SK-N-SH (cell line): Measurements from ENCODE around the gene EVI2B. TPM values are rescaled to one million over a fixed set of nuclear protein-coding genes. Genes with fewer than 3 reads are reported as not detected.

Source experiments
- CTCF ChIA-PET: fragments of 300-600, 350-600 bp; formaldehyde crosslinking; extraction: SDS; loops from one replicate; lab custom pipeline; 2021; lab: Yijun Ruan, JAX
- POLR2A ChIA-PET: fragments of 350-600 bp; sonication (Branson Sonifier 250); formaldehyde crosslinking; extraction: SDS; loops from one replicate; lab custom pipeline; 2020; ENCODE audit warnings: antibody characterized with exemption, inconsistent platforms; lab: Yijun Ruan, JAX
- DNase-seq: peaks from one replicate; pipeline ENCODE4 v3.0.0; 2012
- H2AFZ ChIP-seq: fragments of 200-600 bp; sonication (generic); 2 replicates; pipeline ENCODE4 v1.8.1; 2016; ENCODE audit warnings: antibody characterized with exemption, mild to moderate bottlenecking, low read depth
- H3F3A ChIP-seq: fragments of 200-600 bp; sonication (generic); replicated peaks from 2 replicates; pipeline ENCODE3; 2016; ENCODE audit warnings: antibody characterized with exemption, mild to moderate bottlenecking; ENCODE audit not compliant: insufficient read depth
- H3K27ac ChIP-seq, 2 experiments: fragments of 200-500 bp in 1 of 2; fragments of 200-600 bp in 1 of 2; sonication (Bioruptor generic) in 1 of 2; sonication (generic), shearing (Covaris generic) in 1 of 2; 2 replicates each; pipeline versions ENCODE4 v1.5.1 to v1.6.1; 2014 to 2016; ENCODE audit warnings: low read depth in 2 of 2, inconsistent platforms in 1 of 2, low read length in 1 of 2, mild to moderate bottlenecking in 1 of 2, mixed read lengths in 1 of 2
- H3K27me3 ChIP-seq: fragments of 200-600 bp; sonication (generic), shearing (Covaris generic); 2 replicates; pipeline ENCODE4 v1.6.1; 2016; ENCODE audit warnings: mixed run types; ENCODE audit not compliant: insufficient read depth
- H3K36me3 ChIP-seq, 2 experiments: fragments of 200-500 bp in 1 of 2; fragments of 200-600 bp in 1 of 2; sonication (Bioruptor generic) in 1 of 2; sonication (generic) in 1 of 2; replicated peaks in 1 of 2; 2 replicates each; pipeline versions ENCODE3 to v1.5.1; 2014 to 2016; ENCODE audit warnings: low read length in 1 of 2, mild to moderate bottlenecking in 1 of 2; ENCODE audit not compliant: insufficient read depth in 2 of 2, control insufficient read depth in 1 of 2
- H3K4me1 ChIP-seq, 2 experiments: fragments of 200-500 bp in 1 of 2; fragments of 200-600 bp in 1 of 2; sonication (Bioruptor generic) in 1 of 2; sonication (generic), shearing (Covaris generic) in 1 of 2; 2 replicates each; pipeline versions ENCODE4 v1.5.1 to v1.6.1; 2014 to 2016; ENCODE audit warnings: low read depth in 1 of 2, low read length in 1 of 2, mixed run types in 1 of 2; ENCODE audit not compliant: insufficient read depth in 2 of 2, control insufficient read depth in 1 of 2
- H3K4me2 ChIP-seq: fragments of 200-600 bp; sonication (generic), shearing (Covaris generic); 2 replicates; pipeline ENCODE4 v1.6.1; 2017; ENCODE audit warnings: mixed run types
- H3K4me3 ChIP-seq, 2 experiments: fragments of 200-500 bp in 1 of 2; fragments of 200-600 bp in 1 of 2; sonication (Bioruptor generic) in 1 of 2; sonication (generic), shearing (Covaris generic) in 1 of 2; 2 replicates each; pipeline versions ENCODE4 v1.5.1 to v1.8.1; 2014 to 2016; ENCODE audit warnings: low read depth in 2 of 2, inconsistent platforms in 1 of 2, low read length in 1 of 2, mild to moderate bottlenecking in 1 of 2, mixed read lengths in 1 of 2, moderate library complexity in 1 of 2
- H3K79me2 ChIP-seq: fragments of 200-600 bp; sonication (generic); 2 replicates; pipeline ENCODE4 v1.8.1; 2017; ENCODE audit warnings: mild to moderate bottlenecking; ENCODE audit not compliant: insufficient read depth
- H3K9ac ChIP-seq: fragments of 200-600 bp; sonication (generic); 2 replicates; pipeline ENCODE4 v1.6.1; 2017; ENCODE audit warnings: mixed run types
- H3K9me2 ChIP-seq: fragments of 200-600 bp; sonication (generic); 2 replicates; pipeline ENCODE4 v1.6.1; 2017; ENCODE audit warnings: mixed run types
- H3K9me3 ChIP-seq: fragments of 200-600 bp; sonication (generic); 2 replicates; pipeline ENCODE4 v1.6.1; 2017; ENCODE audit warnings: mixed run types, mild to moderate bottlenecking, moderate library complexity
- H4K20me1 ChIP-seq: fragments of 200-600 bp; sonication (generic); 2 replicates; pipeline ENCODE4 v1.6.1; 2017; ENCODE audit warnings: mild to moderate bottlenecking, mixed run types; ENCODE audit not compliant: insufficient read depth
- ELF1 ChIP-seq: IDR thresholded peaks from 2 replicates; pipeline ENCODE4 v1.4.0; 2012
- EP300 ChIP-seq, 2 experiments: IDR thresholded peaks; 2 replicates each; pipeline versions ENCODE4 v1.4.0 to v1.6.1; 2012; ENCODE audit warnings: borderline replicate concordance in 1 of 2, low read depth in 1 of 2, low read length in 1 of 2
- FOSL2 ChIP-seq: IDR thresholded peaks from 2 replicates; pipeline ENCODE4 v1.4.0; 2012; ENCODE audit warnings: low read depth, mild to moderate bottlenecking, moderate library complexity, borderline replicate concordance
- GATA2 ChIP-seq: sonication (generic); formaldehyde crosslinking; IDR thresholded peaks from 2 replicates; pipeline ENCODE4 v1.5.0; 2020; ENCODE audit warnings: mild to moderate bottlenecking, missing genetic modification reagents
- IRF3 ChIP-seq: fragments of 150-350 bp; IDR thresholded peaks from 2 replicates; pipeline ENCODE4 v1.6.1; 2016; ENCODE audit warnings: mild to moderate bottlenecking, low read depth, low read length
- MAX ChIP-seq: IDR thresholded peaks from 2 replicates; pipeline ENCODE4 v1.4.0; 2012; ENCODE audit warnings: low read depth
- NFIC ChIP-seq: IDR thresholded peaks from 2 replicates; pipeline ENCODE4 v1.4.0; 2012; ENCODE audit warnings: borderline replicate concordance
- PBX3 ChIP-seq: IDR thresholded peaks from 2 replicates; pipeline ENCODE4; 2012
- POLR2AphosphoS5 ChIP-seq: IDR thresholded peaks from 2 replicates; pipeline ENCODE4 v1.6.1; 2012; ENCODE audit warnings: low read depth, low read length
- RCOR1 ChIP-seq: fragments of 150-350 bp; IDR thresholded peaks from 2 replicates; pipeline ENCODE4 v1.6.1; 2017; ENCODE audit warnings: antibody characterized with exemption, low read length
- REST ChIP-seq: IDR thresholded peaks from 2 replicates; pipeline ENCODE4 v1.6.1; 2012; ENCODE audit warnings: mild to moderate bottlenecking, low read depth, low read length, moderate library complexity
- SIN3A ChIP-seq: IDR thresholded peaks from 2 replicates; pipeline ENCODE4 v1.6.1; 2012; ENCODE audit warnings: low read depth, mild to moderate bottlenecking, low read length, moderate library complexity, borderline replicate concordance
- SMC3 ChIP-seq: IDR thresholded peaks from 2 replicates; pipeline ENCODE4 v1.6.1; 2012; ENCODE audit warnings: low read depth, low read length, improper control_type of control experiment
- TAF1 ChIP-seq: IDR thresholded peaks from 2 replicates; pipeline ENCODE4 v1.6.1; 2012; ENCODE audit warnings: low read depth, mild to moderate bottlenecking, low read length, moderate library complexity, borderline replicate concordance
- TCF12 ChIP-seq: IDR thresholded peaks from 2 replicates; pipeline ENCODE4 v1.4.0; 2012
- WGBS: methylation state at CpG from one replicate; pipeline ENCODE4 v1.1.6; 2017; ENCODE audit warnings: low lambda C conversion rate; 5-methylcytosine and 5-hydroxymethylcytosine counted together
- polyA plus RNA-seq, 3 experiments: library from polyadenylated mRNA; depleted of rRNA; stranded (reverse); fragments of >200 nt; gene quantifications; 2 replicates each; pipeline ENCODE4 v1.2.3, GENCODE V29; 2012

Gene EVI2B
- polyA plus RNA-seq, 1 of the 3 experiments (the other 2 are of a cell fraction) = 0.64 TPM

GRCh38 chr17:31309556-31309955 lies 4.3 kb downstream of the EVI2B start:
- POLR2A ChIA-PET = no interaction called here
- 94% methylated on average over 2 of the region's 2 CpGs for WGBS
- Histone ChIP-seq H3K9me2 (no peaks in the 10 kb centered on the region), H3F3A (peaks cover 15% of the 10 kb centered on the region), H3K9me3 (no peaks in the 10 kb centered on the region; the same call in 1 of the 2 replicates), H3K79me2 (peaks cover 9% of the 10 kb centered on the region; the same call in 1 of the 2 replicates), H3K4me2 (no peak overlapping the region), H3K4me3 (no peak overlapping the region), H2AFZ (no peak overlapping the region), H3K27me3 (no peaks in the 10 kb centered on the region), H3K9ac (no peak overlapping the region), H3K4me1 (peaks cover 0 to 3% of the 10 kb centered on the region in 2 experiments; a peak in 1 of 4 replicates), H3K36me3 (peaks cover 0 to 12% of the 10 kb centered on the region in 2 experiments), H3K27ac (no peak overlapping the region), H4K20me1 (no peaks in the 10 kb centered on the region)
- CTCF ChIA-PET = no interaction called here
- TF ChIP-seq IRF3 (no peak), ELF1 (no peak), RCOR1 (no peak), SIN3A (no peak), POLR2AphosphoS5 (no peak), EP300 (IDR thresholded peaks at IDR 0.05; ENCODE audit: borderline replicate concordance in 1 of 2, low read depth in 1 of 2, low read length in 1 of 2) (no peak), NFIC (no peak), MAX (no peak), PBX3 (no peak), TCF12 (no peak), TAF1 (no peak), GATA2 (CRISPR knock-in tag) (no peak), SMC3 (no peak), FOSL2 (no peak), REST (no peak)
- no peak for DNase-seq
